Neural progenitor cell (in vitro differentiated cells): Measurements from ENCODE around the gene KIF26B. TPM values are rescaled to one million over a fixed set of nuclear protein-coding genes. Genes with fewer than 3 reads are reported as not detected.

ENCODE experiments used
- DNase-seq: peaks from one replicate; pipeline ENCODE4 v3.0.0-alpha.2; 2016; ENCODE audit warnings: low spot score
- H2AFZ ChIP-seq: fragments of 200-600 bp; sonication (generic); replicated peaks from 2 replicates; pipeline ENCODE4 v1.6.1; 2016; ENCODE audit warnings: antibody characterized with exemption
- H3F3A ChIP-seq: fragments of 200-600 bp; sonication (generic); 2 replicates; pipeline ENCODE4 v1.6.1; 2016; ENCODE audit warnings: antibody characterized with exemption, low read depth
- H3K27ac ChIP-seq: fragments of 200-600 bp; sonication (generic); 2 replicates; pipeline ENCODE4 v1.5.1; 2016; ENCODE audit warnings: mild to moderate bottlenecking
- H3K27me3 ChIP-seq: fragments of 200-600 bp; sonication (generic); 2 replicates; pipeline ENCODE4 v1.6.1; 2016; ENCODE audit warnings: mild to moderate bottlenecking, moderate library complexity
- H3K36me3 ChIP-seq: fragments of 200-600 bp; sonication (generic); 2 replicates; pipeline ENCODE4 v1.5.1; 2016
- H3K4me1 ChIP-seq: fragments of 200-600 bp; sonication (generic); 2 replicates; pipeline ENCODE4 v1.6.1; 2016; ENCODE audit warnings: mixed run types
- H3K4me2 ChIP-seq: fragments of 200-600 bp; sonication (generic); 2 replicates; pipeline ENCODE4 v1.6.1; 2016
- H3K4me3 ChIP-seq: fragments of 200-600 bp; sonication (generic); 2 replicates; pipeline ENCODE4 v1.5.1; 2016
- H3K79me2 ChIP-seq: fragments of 200-600 bp; sonication (generic); 2 replicates; pipeline ENCODE4 v1.6.1; 2016; ENCODE audit warnings: low read depth
- H3K9ac ChIP-seq: fragments of 200-600 bp; sonication (generic); 2 replicates; pipeline ENCODE4 v1.6.1; 2016
- H3K9me3 ChIP-seq: fragments of 200-600 bp; sonication (generic); 2 replicates; pipeline ENCODE4 v1.5.1; 2016; ENCODE audit warnings: low read depth
- H4K20me1 ChIP-seq: fragments of 200-600 bp; sonication (generic); 2 replicates; pipeline ENCODE4 v1.6.1; 2016; ENCODE audit warnings: low read depth
- H3K27ac Mint-ChIP-seq: 3 replicates; pipeline ENCODE4 v1.8.0; 2021; ENCODE audit warnings: mixed read lengths
- H3K27me3 Mint-ChIP-seq: 2 replicates; pipeline ENCODE4 v1.8.0; 2022; ENCODE audit warnings: low read depth, mild to moderate bottlenecking, inconsistent platforms, moderate library complexity, mixed read lengths; ENCODE audit not compliant: insufficient read depth
- H3K36me3 Mint-ChIP-seq: 3 replicates; pipeline ENCODE4 v1.8.0; 2021; ENCODE audit warnings: mixed read lengths
- H3K4me1 Mint-ChIP-seq: 3 replicates; pipeline ENCODE4 v1.8.0; 2021; ENCODE audit warnings: mixed read lengths
- H3K4me3 Mint-ChIP-seq: 3 replicates; pipeline ENCODE4 v1.8.0; 2021; ENCODE audit warnings: mild to moderate bottlenecking, moderate library complexity, mixed read lengths
- H3K9me3 Mint-ChIP-seq: 3 replicates; pipeline ENCODE4 v1.8.0; 2020; ENCODE audit warnings: mixed read lengths
- CTCF ChIP-seq: fragments of 200-600 bp; sonication (generic); IDR thresholded peaks from 2 replicates; pipeline ENCODE4 v1.5.1; 2017; ENCODE audit warnings: antibody characterized with exemption, mild to moderate bottlenecking
- EZH2 ChIP-seq: fragments of 200-600 bp; sonication (generic); IDR thresholded peaks from 2 replicates; pipeline ENCODE4 v1.6.1; 2017; ENCODE audit warnings: antibody characterized with exemption, mild to moderate bottlenecking, moderate library complexity
- EZH2phosphoT487 ChIP-seq: fragments of 200-600 bp; sonication (generic); IDR thresholded peaks from 2 replicates; pipeline ENCODE4 v1.6.1; 2017; ENCODE audit warnings: antibody characterized with exemption
- total RNA-seq: library from RNA; depleted of rRNA; stranded (reverse); fragments of >200 nt; gene quantifications from 2 replicates; pipeline ENCODE4 v1.2.3, GENCODE V29; 2015; ENCODE audit warnings: low replicate concordance

KIF26B gene
- total RNA-seq, 1 donor from 2014 or later: 0.47 TPM

GRCh38 chr1:245380790-245381535 is 226.2 kb downstream of the KIF26B start:
- Histone ChIP-seq H4K20me1 (no peaks in the 10 kb centered on the region), H3K79me2 (no peaks in the 10 kb centered on the region), H3F3A (no peaks in the 10 kb centered on the region), H3K9ac (no peak overlapping the region), H3K4me2 (no peak overlapping the region), H3K27ac (no peak overlapping the region), H3K4me1 (peaks cover 20% of the 10 kb centered on the region), H3K4me3 (no peak overlapping the region), H2AFZ (no peak overlapping the region), H3K27me3 (no peaks in the 10 kb centered on the region), H3K36me3 (no peaks in the 10 kb centered on the region), H3K9me3 (no peaks in the 10 kb centered on the region)
- Mint-ChIP-seq H3K4me3 (no peak overlapping the region), H3K4me1 (peaks cover 25% of the 10 kb centered on the region), H3K27ac (no peak overlapping the region), H3K36me3 (no peaks in the 10 kb centered on the region), H3K9me3 (no peaks in the 10 kb centered on the region), H3K27me3 (peaks cover 3% of the 10 kb centered on the region)
- no peak for TF ChIP-seq EZH2phosphoT487
- peak; percentile 66 for TF ChIP-seq CTCF
- TF ChIP-seq EZH2: no peak
- DNase-seq: peak; percentile 53

- no peak for DNase-seq
- Histone ChIP-seq H3K4me1 (peaks cover 20% of the 10 kb centered on the region), H3F3A (no peaks in the 10 kb centered on the region), H3K36me3 (no peaks in the 10 kb centered on the region), H2AFZ (no peak overlapping the region), H3K9me3 (no peaks in the 10 kb centered on the region), H3K4me3 (no peak overlapping the region), H3K27me3 (no peaks in the 10 kb centered on the region), H4K20me1 (no peaks in the 10 kb centered on the region), H3K27ac (no peak overlapping the region), H3K79me2 (no peaks in the 10 kb centered on the region), H3K4me2 (no peak overlapping the region), H3K9ac (no peak overlapping the region)
- no peak overlapping the region for H3K27ac Mint-ChIP-seq
- no peaks in the 10 kb centered on the region for H3K9me3 Mint-ChIP-seq
- TF ChIP-seq CTCF (no peak), EZH2phosphoT487 (no peak), EZH2 (no peak)
- peaks cover 6% of the 10 kb centered on the region for H3K27me3 Mint-ChIP-seq
- no peaks in the 10 kb centered on the region for H3K36me3 Mint-ChIP-seq
- H3K4me3 Mint-ChIP-seq: no peak overlapping the region
- peaks cover 22% of the 10 kb centered on the region for H3K4me1 Mint-ChIP-seq
Measured at GRCh38 chr1:245382981-245383380, 228.2 kb downstream of the KIF26B start.

GRCh38 chr1:245383396-245384330 is 228.9 kb downstream of the KIF26B start:
- H3K27me3 ChIP-seq: no peaks in the 10 kb centered on the region
- no peak for DNase-seq
- H3K79me2 ChIP-seq: no peaks in the 10 kb centered on the region
- Mint-ChIP-seq H3K27ac (no peak overlapping the region), H3K4me1 (peaks cover 19% of the 10 kb centered on the region), H3K4me3 (no peak overlapping the region), H3K36me3 (no peaks in the 10 kb centered on the region), H3K9me3 (no peaks in the 10 kb centered on the region), H3K27me3 (peaks cover 6% of the 10 kb centered on the region)
- no peaks in the 10 kb centered on the region for H3F3A ChIP-seq
- peaks cover 17% of the 10 kb centered on the region for H3K4me1 ChIP-seq
- no peaks in the 10 kb centered on the region for H3K36me3 ChIP-seq
- H3K4me2 ChIP-seq: peak overlapping the region; percentile 17
- H4K20me1 ChIP-seq: no peaks in the 10 kb centered on the region
- no peak overlapping the region for H2AFZ ChIP-seq
- no peak overlapping the region for H3K4me3 ChIP-seq
- H3K9me3 ChIP-seq: no peaks in the 10 kb centered on the region
- TF ChIP-seq EZH2phosphoT487 (no peak), EZH2 (no peak), CTCF (no peak)
- no peak overlapping the region for H3K27ac ChIP-seq
- H3K9ac ChIP-seq: no peak overlapping the region
